Measurements from ENCODE around the gene PLEKHH3.

Gene PLEKHH3, protein sequence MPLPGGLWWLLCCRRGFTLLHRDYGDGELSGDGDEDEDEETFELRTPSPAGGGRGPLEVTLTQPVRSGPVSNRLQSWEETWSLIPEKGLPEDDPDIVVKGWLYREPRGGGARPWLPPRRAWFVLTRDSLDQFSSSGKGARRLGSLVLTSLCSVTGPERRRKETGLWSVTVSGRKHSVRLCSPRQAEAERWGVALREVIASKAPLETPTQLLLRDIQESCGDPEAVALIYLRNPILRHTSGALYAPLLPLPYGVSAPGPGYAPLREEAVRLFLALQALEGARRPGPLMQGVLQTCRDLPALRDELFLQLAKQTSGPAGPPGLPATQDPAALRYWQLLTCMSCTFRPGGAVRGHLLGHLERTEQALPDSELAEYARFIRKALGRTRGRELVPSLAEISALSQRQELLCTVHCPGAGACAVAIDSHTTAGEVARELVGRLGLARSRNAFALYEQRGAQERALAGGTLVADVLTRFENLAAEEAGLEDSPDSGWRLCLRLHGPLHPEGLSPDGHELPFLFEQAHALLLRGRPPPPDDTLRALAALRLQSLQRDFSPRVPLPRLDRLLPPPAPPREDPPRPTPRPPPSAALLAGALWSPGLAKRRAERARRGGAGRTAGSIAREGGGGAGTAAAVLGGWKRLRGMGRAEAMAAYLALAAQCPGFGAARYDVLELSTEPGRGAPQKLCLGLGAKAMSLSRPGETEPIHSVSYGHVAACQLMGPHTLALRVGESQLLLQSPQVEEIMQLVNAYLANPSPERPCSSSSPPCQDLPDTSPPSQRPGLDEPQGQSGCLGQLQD

GRCh38 chr17:42676424-42677011 is at the start of gene PLEKHH3:
Gene PLEKHH3 (minus strand): TSS chr17:42676994. CDS start chr17:42676563, 431 bp downstream.
- peak within 1 kb of the TSS; percentile 73 for H3K9ac ChIP-seq
- peak within 1 kb of the TSS; percentile 99 for H3K4me2 ChIP-seq
- peak within 1 kb of the TSS; percentile 48 for H2AFZ ChIP-seq (ENCODE audit: low read depth)
- H3K36me3 ChIP-seq (ENCODE audit: insufficient read depth): peaks cover 6% of the 10 kb centered on the region
- no peaks in the 10 kb centered on the region for H4K20me1 ChIP-seq (ENCODE audit: insufficient read depth)
- peaks cover 62% of the 10 kb centered on the region for H3K79me2 ChIP-seq (ENCODE audit: insufficient read depth, low read depth)
- H3K4me1 ChIP-seq (ENCODE audit: low read depth, poor library complexity, severe bottlenecking): peaks cover 32% of the 10 kb centered on the region
- peak within 1 kb of the TSS; percentile 78 for H3K4me3 ChIP-seq (IDR thresholded peaks at IDR 0.05; ENCODE audit: insufficient read depth, low read depth, low read length)
- no peaks in the 10 kb centered on the region for H3K27me3 ChIP-seq (ENCODE audit: insufficient read depth, low read depth)
- H3K27ac ChIP-seq: peak within 1 kb of the TSS; percentile 98
- TF ChIP-seq, protein P1, sequence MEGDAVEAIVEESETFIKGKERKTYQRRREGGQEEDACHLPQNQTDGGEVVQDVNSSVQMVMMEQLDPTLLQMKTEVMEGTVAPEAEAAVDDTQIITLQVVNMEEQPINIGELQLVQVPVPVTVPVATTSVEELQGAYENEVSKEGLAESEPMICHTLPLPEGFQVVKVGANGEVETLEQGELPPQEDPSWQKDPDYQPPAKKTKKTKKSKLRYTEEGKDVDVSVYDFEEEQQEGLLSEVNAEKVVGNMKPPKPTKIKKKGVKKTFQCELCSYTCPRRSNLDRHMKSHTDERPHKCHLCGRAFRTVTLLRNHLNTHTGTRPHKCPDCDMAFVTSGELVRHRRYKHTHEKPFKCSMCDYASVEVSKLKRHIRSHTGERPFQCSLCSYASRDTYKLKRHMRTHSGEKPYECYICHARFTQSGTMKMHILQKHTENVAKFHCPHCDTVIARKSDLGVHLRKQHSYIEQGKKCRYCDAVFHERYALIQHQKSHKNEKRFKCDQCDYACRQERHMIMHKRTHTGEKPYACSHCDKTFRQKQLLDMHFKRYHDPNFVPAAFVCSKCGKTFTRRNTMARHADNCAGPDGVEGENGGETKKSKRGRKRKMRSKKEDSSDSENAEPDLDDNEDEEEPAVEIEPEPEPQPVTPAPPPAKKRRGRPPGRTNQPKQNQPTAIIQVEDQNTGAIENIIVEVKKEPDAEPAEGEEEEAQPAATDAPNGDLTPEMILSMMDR (conservative IDR thresholded peaks at IDR 0.05; ENCODE audit: low read depth, low read length): no peak

DNA sequence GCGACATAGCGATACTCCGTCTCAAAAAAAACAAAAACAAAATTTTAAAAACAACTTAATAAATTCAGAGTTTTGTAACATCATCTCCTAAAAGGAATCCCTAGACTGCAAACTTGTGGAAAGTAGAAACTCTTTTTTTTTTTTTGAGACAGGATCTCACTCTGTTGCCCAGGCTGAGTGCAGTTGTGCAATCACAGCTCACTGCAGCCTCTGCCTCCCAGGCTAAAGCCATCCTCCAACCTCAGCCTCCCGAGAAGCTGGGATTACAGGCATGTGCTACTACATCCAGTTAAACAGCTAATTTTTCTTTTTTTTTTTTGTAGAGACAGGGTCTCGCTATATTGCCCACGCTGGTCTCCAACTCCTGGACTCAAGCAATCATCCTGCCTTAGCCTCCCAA is 48.3 kb upstream of the PLEKHH3 start:
- 0 out of 2 replicates have a peak, but pooled peaks cover 10% of the 10 kb centered on the region for H3K36me3 ChIP-seq (ENCODE audit: insufficient read depth)
- TF ChIP-seq, protein P1 (conservative IDR thresholded peaks at IDR 0.05; ENCODE audit: low read depth, low read length): no peak

DNA sequence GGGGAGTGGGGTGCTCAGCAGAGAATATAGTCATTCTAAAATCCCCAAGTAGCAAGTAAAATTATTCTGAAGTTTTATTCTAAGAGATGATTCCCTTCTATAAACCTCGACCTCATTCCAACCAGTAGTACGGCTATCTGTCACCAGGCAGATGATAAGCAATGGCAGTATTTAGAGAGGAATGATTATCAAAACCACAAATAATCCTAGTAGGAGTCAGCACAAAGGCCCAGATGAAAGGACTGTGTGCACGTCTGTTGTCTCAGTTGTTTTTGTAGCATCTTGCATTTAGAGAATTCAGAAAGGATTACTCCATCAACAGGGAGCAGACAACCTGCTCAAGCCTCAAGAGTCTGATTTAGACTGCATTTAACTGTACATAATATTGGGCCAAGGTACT is 46.8 kb upstream of the PLEKHH3 start:
- no peak overlapping the region for H3K9ac ChIP-seq
- no peak overlapping the region for H3K4me2 ChIP-seq
- no peaks in the 10 kb centered on the region for H4K20me1 ChIP-seq (ENCODE audit: insufficient read depth)
- H2AFZ ChIP-seq (ENCODE audit: low read depth): no peak overlapping the region
- H3K27ac ChIP-seq: no peak overlapping the region
- H3K36me3 ChIP-seq (ENCODE audit: insufficient read depth): peaks cover 15% of the 10 kb centered on the region; the same call in 1 of the 2 replicates
- H3K79me2 ChIP-seq (ENCODE audit: insufficient read depth, low read depth): peaks cover 4% of the 10 kb centered on the region; the same call in 1 of the 2 replicates
- TF ChIP-seq, protein P1 (conservative IDR thresholded peaks at IDR 0.05; ENCODE audit: low read depth, low read length): no peak
- H3K4me3 ChIP-seq (IDR thresholded peaks at IDR 0.05; ENCODE audit: insufficient read depth, low read depth, low read length): no peak overlapping the region
- H3K27me3 ChIP-seq (ENCODE audit: insufficient read depth, low read depth): no peaks in the 10 kb centered on the region
- H3K4me1 ChIP-seq (ENCODE audit: low read depth, poor library complexity, severe bottlenecking): peaks cover 11% of the 10 kb centered on the region

More for the DNA sequence above, 48.3 kb upstream of the PLEKHH3 start:
- H3K4me3 ChIP-seq (IDR thresholded peaks at IDR 0.05; ENCODE audit: insufficient read depth, low read depth, low read length): no peak overlapping the region
- H3K4me2 ChIP-seq: no peak overlapping the region
- no peak overlapping the region for H3K9ac ChIP-seq
- H3K4me1 ChIP-seq (ENCODE audit: low read depth, poor library complexity, severe bottlenecking): peaks cover 11% of the 10 kb centered on the region
- no peaks in the 10 kb centered on the region for H3K27me3 ChIP-seq (ENCODE audit: insufficient read depth, low read depth)
- no peaks in the 10 kb centered on the region for H4K20me1 ChIP-seq (ENCODE audit: insufficient read depth)
- no peak overlapping the region for H2AFZ ChIP-seq (ENCODE audit: low read depth)
- peaks cover 2% of the 10 kb centered on the region; the same call in 1 of the 2 replicates for H3K79me2 ChIP-seq (ENCODE audit: insufficient read depth, low read depth)
- H3K27ac ChIP-seq: no peak overlapping the region

DNA sequence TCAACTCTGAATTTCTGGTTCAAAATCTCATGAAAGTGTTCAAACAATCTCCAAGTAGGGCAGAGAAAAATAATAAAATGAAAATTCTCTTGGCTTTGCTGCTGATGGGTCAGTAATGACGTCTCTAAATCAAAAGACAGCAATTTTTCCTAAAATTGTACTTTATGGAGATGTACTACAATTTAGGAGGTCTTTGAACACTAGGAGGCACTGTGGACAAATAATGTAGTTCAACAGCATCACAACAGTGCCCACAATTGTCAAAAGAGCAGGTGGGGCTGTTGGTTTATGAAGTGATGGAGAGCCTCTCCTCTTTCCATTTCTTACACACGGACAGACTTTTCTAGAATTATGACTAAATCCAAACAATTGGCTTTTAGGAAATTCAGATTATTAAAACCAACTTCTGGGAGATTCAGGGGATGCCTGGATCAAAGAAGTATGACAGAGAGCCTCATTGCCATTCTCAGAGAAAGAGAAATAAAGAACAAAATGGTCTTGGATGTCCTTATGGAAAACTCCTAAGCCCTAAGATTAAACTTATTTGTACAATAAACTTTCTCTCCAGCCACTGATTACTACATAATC is 44.3 kb upstream of the PLEKHH3 start:
- H3K4me2 ChIP-seq: no peak overlapping the region
- peaks cover 15% of the 10 kb centered on the region; the same call in 1 of the 2 replicates for H3K36me3 ChIP-seq (ENCODE audit: insufficient read depth)
- peaks cover 4% of the 10 kb centered on the region; the same call in 1 of the 2 replicates for H3K79me2 ChIP-seq (ENCODE audit: insufficient read depth, low read depth)
- peaks cover 11% of the 10 kb centered on the region for H3K4me1 ChIP-seq (ENCODE audit: low read depth, poor library complexity, severe bottlenecking)
- no peak overlapping the region for H3K4me3 ChIP-seq (IDR thresholded peaks at IDR 0.05; ENCODE audit: insufficient read depth, low read depth, low read length)
- no peaks in the 10 kb centered on the region for H4K20me1 ChIP-seq (ENCODE audit: insufficient read depth)
- H3K27me3 ChIP-seq (ENCODE audit: insufficient read depth, low read depth): no peaks in the 10 kb centered on the region
- no peak overlapping the region for H3K27ac ChIP-seq
- H2AFZ ChIP-seq (ENCODE audit: low read depth): no peak overlapping the region
- TF ChIP-seq, protein P1 (conservative IDR thresholded peaks at IDR 0.05; ENCODE audit: low read depth, low read length): peak; percentile 82
- no peak overlapping the region for H3K9ac ChIP-seq

Measured in KMS-11 (cell line).